K562 (cell line): Measurements from ENCODE around the gene DVL3. TPM values are rescaled to one million over a fixed set of nuclear protein-coding genes. Genes with fewer than 3 reads are reported as not detected.
A peak's percentile ranks its signal among the peaks of the same experiment; 100 is the strongest.

Experiments used
- ADNP ChIP-seq: fragments of 200-800 bp; sonication (Bioruptor generic); IDR thresholded peaks from 2 replicates; pipeline ENCODE4 v1.6.1; 2016; ENCODE audit warnings: missing genetic modification characterization, missing compliant biosample characterization
- CHD2 ChIP-seq: IDR thresholded peaks from 2 replicates; pipeline ENCODE4 v1.6.1; 2011; ENCODE audit warnings: low read depth, low read length
- CREB1 ChIP-seq, 2 experiments: sonication (generic) in 1 of 2; formaldehyde crosslinking in 1 of 2; IDR thresholded peaks; 2 replicates each; pipeline versions ENCODE4 v1.6.1 to v1.8.0; 2012 to 2022; ENCODE audit warnings: inconsistent platforms in 1 of 2, mild to moderate bottlenecking in 1 of 2, missing genetic modification reagents in 1 of 2, moderate library complexity in 1 of 2
- GATAD2B ChIP-seq: fragments of 450-650 bp; IDR thresholded peaks from 2 replicates; pipeline ENCODE4 v1.6.1; 2017; ENCODE audit warnings: mild to moderate bottlenecking, borderline replicate concordance
- HNRNPLL ChIP-seq: fragments of 200-400 bp; formaldehyde crosslinking; IDR thresholded peaks from 2 replicates; pipeline ENCODE4 v1.6.1; 2017; ENCODE audit warnings: low read length, low read depth, mild to moderate bottlenecking; ENCODE audit not compliant: poor library complexity, severe bottlenecking
- MAFF ChIP-seq: IDR thresholded peaks from 2 replicates; pipeline ENCODE4 v1.6.1; 2012; ENCODE audit warnings: low read length, improper control_type of control experiment
- MCM3 ChIP-seq: fragments of 450-650 bp; IDR thresholded peaks from 2 replicates; pipeline ENCODE4 v1.6.1; 2016
- NFXL1 ChIP-seq: fragments of 450-650 bp; formaldehyde crosslinking; IDR thresholded peaks from 2 replicates; pipeline ENCODE4 v1.4.0; 2021; ENCODE audit warnings: mild to moderate bottlenecking
- NR4A1 ChIP-seq, 2 experiments: fragments of 250-450 bp in 1 of 2; fragments of 450-650 bp in 1 of 2; sonication (Bioruptor Pico) in 1 of 2; IDR thresholded peaks; 2 replicates each; pipeline versions ENCODE4 v1.4.0 to v1.6.1; 2016 to 2020; ENCODE audit warnings: mild to moderate bottlenecking in 2 of 2, missing compliant biosample characterization in 1 of 2, missing genetic modification characterization in 1 of 2, moderate library complexity in 1 of 2
- PHF8 ChIP-seq: fragments of 200-600 bp; sonication (generic); IDR thresholded peaks from 2 replicates; pipeline ENCODE4 v1.6.1; 2012; ENCODE audit warnings: mixed run types, mild to moderate bottlenecking, inconsistent platforms, low read length, moderate library complexity, borderline replicate concordance
- RBFOX2 ChIP-seq: fragments of 200-400 bp; formaldehyde crosslinking; IDR thresholded peaks from 2 replicates; pipeline ENCODE4 v1.6.1; 2017; ENCODE audit warnings: low read depth, mild to moderate bottlenecking, low read length, moderate library complexity
- SIN3A ChIP-seq, 2 experiments: fragments of 150-350 bp in 1 of 2; IDR thresholded peaks; 2 replicates each; pipeline ENCODE4 v1.6.1; 2011 to 2016; ENCODE audit warnings: borderline replicate concordance in 2 of 2, low read depth in 2 of 2, low read length in 2 of 2, mild to moderate bottlenecking in 2 of 2, moderate library complexity in 2 of 2; ENCODE audit not compliant: control insufficient read depth in 1 of 2
- SOX6 ChIP-seq: fragments of 450-650 bp; IDR thresholded peaks from 2 replicates; pipeline ENCODE4 v1.6.1; 2014; ENCODE audit warnings: mild to moderate bottlenecking
- ZNF197 ChIP-seq: fragments of 200-800 bp; sonication (Bioruptor generic); IDR thresholded peaks from 2 replicates; pipeline ENCODE4 v1.6.1; 2016; ENCODE audit warnings: low read depth, missing genetic modification characterization, missing compliant biosample characterization
- ZNF699 ChIP-seq: fragments of 250-450 bp; sonication (Bioruptor Pico); IDR thresholded peaks from 2 replicates; pipeline ENCODE4 v1.8.0; 2021; ENCODE audit warnings: mild to moderate bottlenecking, moderate library complexity; ENCODE audit not compliant: insufficient replicate concordance
- ZNF780A ChIP-seq: fragments of 250-450 bp; sonication (Bioruptor Pico); IDR thresholded peaks from 2 replicates; pipeline ENCODE4 v1.5.0; 2021; ENCODE audit warnings: mild to moderate bottlenecking
- polyA plus RNA-seq, 8 experiments: library from polyadenylated mRNA; depleted of rRNA in 4 of 8; stranded (reverse) in 5 of 8; unstranded in 3 of 8; fragments of >200 nt; fragmentation: Nextera tagmentation in 2 of 8; fragmentation: Illumina TruSeq in 1 of 8; extraction: Ambion mirVana in 2 of 8; extraction: Trizol in 1 of 8; gene quantifications; 2 replicates each; pipeline versions ENCODE4 v1.2.1 to v1.2.3, GENCODE V29; 2011 to 2014; ENCODE audit warnings: inconsistent platforms in 1 of 8, missing spikeins in 1 of 8
- total RNA-seq, 7 experiments: library from RNA; depleted of rRNA in 6 of 7; stranded (reverse); fragments of >200 nt in 6 of 7; fragmentation: Illumina TruSeq in 2 of 7; extraction: Trizol in 2 of 7; gene quantifications; 2 replicates each; pipeline versions ENCODE4 v1.2.1 to v1.2.3, GENCODE V29; 2011 to 2021; ENCODE audit warnings: low replicate concordance in 1 of 7
- TF ChIP-seq, protein P1 (sequence below): sonication (generic); formaldehyde crosslinking; IDR thresholded peaks from 2 replicates; pipeline ENCODE4 v1.8.1; 2023; ENCODE audit warnings: mild to moderate bottlenecking, missing genetic modification reagents
- TF ChIP-seq, protein P2 (sequence below): fragments of 250-450 bp; sonication (Bioruptor Pico); IDR thresholded peaks from 2 replicates; pipeline ENCODE4 v1.5.0; 2022; ENCODE audit warnings: mild to moderate bottlenecking
- TF ChIP-seq, protein P3 (sequence below): sonication (generic); formaldehyde crosslinking; IDR thresholded peaks from 2 replicates; pipeline ENCODE4 v1.8.1; 2023; ENCODE audit warnings: mild to moderate bottlenecking, missing genetic modification reagents, moderate library complexity

Gene DVL3
- total and polyA plus RNA-seq, 9 of the 15 experiments (the other 6 are each of a cell fraction or from before 2014, with no cell fraction given) = 3.1 to 57.9 (median 20.1) TPM

DNA sequence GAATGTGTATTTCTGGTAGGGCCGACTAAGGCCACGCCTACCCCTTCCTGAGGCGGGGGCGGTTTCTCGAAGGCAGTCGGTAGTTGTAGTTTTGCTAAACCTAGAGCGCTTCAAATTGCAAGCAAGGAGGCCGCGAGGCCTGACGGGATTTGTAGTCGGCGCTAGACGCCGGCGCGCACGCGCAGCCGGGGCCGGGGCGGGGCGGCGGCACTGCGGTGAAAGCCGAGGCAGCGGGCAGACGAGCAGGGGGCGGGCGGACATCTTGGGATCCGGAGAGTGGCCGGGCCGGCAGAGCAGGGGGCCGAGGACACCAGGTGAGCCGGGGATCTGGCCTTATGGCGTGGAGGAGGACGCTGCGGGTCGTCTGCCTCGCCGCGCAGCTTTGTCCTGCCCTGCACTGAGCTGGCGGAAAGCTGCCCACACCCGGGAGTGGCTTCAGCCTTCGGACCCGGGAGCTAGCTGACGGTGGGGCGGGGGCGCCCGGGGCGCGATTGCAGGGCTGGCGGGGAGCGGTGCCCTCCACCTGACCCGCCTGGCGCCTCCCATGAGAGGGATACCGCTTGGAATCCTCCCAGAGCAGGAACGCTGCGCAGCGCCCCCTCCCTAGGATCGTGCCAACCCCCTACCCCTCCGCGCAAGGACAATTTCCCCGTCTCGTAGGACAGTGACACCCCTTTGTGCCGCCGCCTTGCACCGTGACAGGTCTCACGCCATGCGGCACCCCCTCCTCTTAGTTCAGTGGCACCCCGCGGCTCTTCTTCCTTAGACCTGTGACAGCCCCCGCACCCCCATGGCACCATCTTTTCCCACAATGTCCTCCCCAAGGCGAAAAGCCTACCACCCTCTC lies 19.7 kb downstream of the DVL3 start, which contains the start of gene AP2M1 (continued):
- TF ChIP-seq SIN3A (IDR thresholded peaks at IDR 0.05; ENCODE audit: borderline replicate concordance in 2 of 2, control insufficient read depth in 1 of 2, low read depth in 2 of 2, low read length in 2 of 2) (peak in 1 of 2 experiments; percentile 83; a peak in 2 of 4 replicates), RBFOX2 (peak; percentile 90), SOX6 (peak; percentile 8; the same call in 1 of the 2 replicates), GATAD2B (no peak), HNRNPLL (no peak), NR4A1 (CRISPR knock-in tag; IDR thresholded peaks at IDR 0.05) (no peak), NR4A1 (tag; IDR thresholded peaks at IDR 0.05) (no peak), ZNF699 (CRISPR knock-in tag) (no peak), CHD2 (no peak), ZNF780A (CRISPR knock-in tag) (no peak), PHF8 (peak; percentile 92; the same call in 1 of the 2 replicates), ZNF197 (peak; percentile 94), MCM3 (no peak), NFXL1 (CRISPR knock-in tag) (no peak), MAFF (no peak), ADNP (no peak), CREB1 (IDR thresholded peaks at IDR 0.05) (peak; percentile 35; the same call in 1 of the 2 replicates), CREB1 (CRISPR knock-in tag; IDR thresholded peaks at IDR 0.05) (peak; percentile 48; the same call in 1 of the 2 replicates)
- TF ChIP-seq, protein P1, sequence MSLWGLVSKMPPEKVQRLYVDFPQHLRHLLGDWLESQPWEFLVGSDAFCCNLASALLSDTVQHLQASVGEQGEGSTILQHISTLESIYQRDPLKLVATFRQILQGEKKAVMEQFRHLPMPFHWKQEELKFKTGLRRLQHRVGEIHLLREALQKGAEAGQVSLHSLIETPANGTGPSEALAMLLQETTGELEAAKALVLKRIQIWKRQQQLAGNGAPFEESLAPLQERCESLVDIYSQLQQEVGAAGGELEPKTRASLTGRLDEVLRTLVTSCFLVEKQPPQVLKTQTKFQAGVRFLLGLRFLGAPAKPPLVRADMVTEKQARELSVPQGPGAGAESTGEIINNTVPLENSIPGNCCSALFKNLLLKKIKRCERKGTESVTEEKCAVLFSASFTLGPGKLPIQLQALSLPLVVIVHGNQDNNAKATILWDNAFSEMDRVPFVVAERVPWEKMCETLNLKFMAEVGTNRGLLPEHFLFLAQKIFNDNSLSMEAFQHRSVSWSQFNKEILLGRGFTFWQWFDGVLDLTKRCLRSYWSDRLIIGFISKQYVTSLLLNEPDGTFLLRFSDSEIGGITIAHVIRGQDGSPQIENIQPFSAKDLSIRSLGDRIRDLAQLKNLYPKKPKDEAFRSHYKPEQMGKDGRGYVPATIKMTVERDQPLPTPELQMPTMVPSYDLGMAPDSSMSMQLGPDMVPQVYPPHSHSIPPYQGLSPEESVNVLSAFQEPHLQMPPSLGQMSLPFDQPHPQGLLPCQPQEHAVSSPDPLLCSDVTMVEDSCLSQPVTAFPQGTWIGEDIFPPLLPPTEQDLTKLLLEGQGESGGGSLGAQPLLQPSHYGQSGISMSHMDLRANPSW (CRISPR knock-in tag) = peak; percentile 92; the same call in 1 of the 2 replicates
- TF ChIP-seq, protein P2, sequence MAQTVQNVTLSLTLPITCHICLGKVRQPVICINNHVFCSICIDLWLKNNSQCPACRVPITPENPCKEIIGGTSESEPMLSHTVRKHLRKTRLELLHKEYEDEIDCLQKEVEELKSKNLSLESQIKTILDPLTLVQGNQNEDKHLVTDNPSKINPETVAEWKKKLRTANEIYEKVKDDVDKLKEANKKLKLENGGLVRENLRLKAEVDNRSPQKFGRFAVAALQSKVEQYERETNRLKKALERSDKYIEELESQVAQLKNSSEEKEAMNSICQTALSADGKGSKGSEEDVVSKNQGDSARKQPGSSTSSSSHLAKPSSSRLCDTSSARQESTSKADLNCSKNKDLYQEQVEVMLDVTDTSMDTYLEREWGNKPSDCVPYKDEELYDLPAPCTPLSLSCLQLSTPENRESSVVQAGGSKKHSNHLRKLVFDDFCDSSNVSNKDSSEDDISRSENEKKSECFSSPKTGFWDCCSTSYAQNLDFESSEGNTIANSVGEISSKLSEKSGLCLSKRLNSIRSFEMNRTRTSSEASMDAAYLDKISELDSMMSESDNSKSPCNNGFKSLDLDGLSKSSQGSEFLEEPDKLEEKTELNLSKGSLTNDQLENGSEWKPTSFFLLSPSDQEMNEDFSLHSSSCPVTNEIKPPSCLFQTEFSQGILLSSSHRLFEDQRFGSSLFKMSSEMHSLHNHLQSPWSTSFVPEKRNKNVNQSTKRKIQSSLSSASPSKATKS (CRISPR knock-in tag) = no peak
- TF ChIP-seq, protein P3, sequence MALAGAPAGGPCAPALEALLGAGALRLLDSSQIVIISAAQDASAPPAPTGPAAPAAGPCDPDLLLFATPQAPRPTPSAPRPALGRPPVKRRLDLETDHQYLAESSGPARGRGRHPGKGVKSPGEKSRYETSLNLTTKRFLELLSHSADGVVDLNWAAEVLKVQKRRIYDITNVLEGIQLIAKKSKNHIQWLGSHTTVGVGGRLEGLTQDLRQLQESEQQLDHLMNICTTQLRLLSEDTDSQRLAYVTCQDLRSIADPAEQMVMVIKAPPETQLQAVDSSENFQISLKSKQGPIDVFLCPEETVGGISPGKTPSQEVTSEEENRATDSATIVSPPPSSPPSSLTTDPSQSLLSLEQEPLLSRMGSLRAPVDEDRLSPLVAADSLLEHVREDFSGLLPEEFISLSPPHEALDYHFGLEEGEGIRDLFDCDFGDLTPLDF (CRISPR knock-in tag) = 0 out of 2 replicates have a peak, but pooled peaks have one; percentile 36
